Upper lobe of right lung (tissue), 1 donor: ENCODE results near the gene PALM. TPM values are rescaled to one million over a fixed set of nuclear protein-coding genes. Genes with fewer than 3 reads are reported as not detected.
A peak's percentile ranks its signal among the peaks of the same experiment; 100 is the strongest.

Source experiments
- ATAC-seq: fragments of 200-7000 bp; cut with Tn5 transposase; one replicate; pipeline ENCODE4 v1.9.1; 2020; ENCODE audit warnings: mild to moderate bottlenecking, moderate library complexity
- DNase-seq: peaks from one replicate; pipeline ENCODE4 v3.0.0-alpha.2; 2020
- H3K27ac ChIP-seq: fragments of 200-600 bp; one replicate; pipeline ENCODE4 v1.8.0; 2022
- H3K27me3 ChIP-seq: fragments of 200-600 bp; one replicate; pipeline ENCODE4 v1.8.0; 2022; ENCODE audit warnings: mild to moderate bottlenecking
- H3K36me3 ChIP-seq: fragments of 200-600 bp; one replicate; pipeline ENCODE4 v1.8.0; 2022
- H3K4me1 ChIP-seq: fragments of 200-600 bp; one replicate; pipeline ENCODE4 v1.8.0; 2022
- H3K4me3 ChIP-seq: fragments of 200-600 bp; one replicate; pipeline ENCODE4 v1.8.0; 2022; ENCODE audit warnings: mild to moderate bottlenecking
- H3K9me3 ChIP-seq: fragments of 200-600 bp; one replicate; pipeline ENCODE4 v1.8.0; 2022
- intact Hi-C: fragments of 100-400 bp; cut with DNase I; formaldehyde crosslinking; loops from one replicate; pipeline ENCODE4 v1.11.0; 2022
- total RNA-seq: library from RNA; stranded (reverse); fragmentation: NEBNext Ultra II Directional; extraction: Animal tissue kit (Norgen Biotek cat#: 25700); gene quantifications from one replicate; pipeline ENCODE4 v1.2.1, GENCODE V29; 2021
- TF ChIP-seq, protein P1 (sequence below): fragments of 200-600 bp; IDR thresholded peaks from one replicate; pipeline ENCODE4 v1.8.0; 2022; ENCODE audit warnings: antibody characterized with exemption
- donor health status: DM: no; HTN: yes; CAD: no; lungs with severe emphysema.

PALM gene
- total RNA-seq, 1 donor from 2014 or later: 56.9 TPM

DNA sequence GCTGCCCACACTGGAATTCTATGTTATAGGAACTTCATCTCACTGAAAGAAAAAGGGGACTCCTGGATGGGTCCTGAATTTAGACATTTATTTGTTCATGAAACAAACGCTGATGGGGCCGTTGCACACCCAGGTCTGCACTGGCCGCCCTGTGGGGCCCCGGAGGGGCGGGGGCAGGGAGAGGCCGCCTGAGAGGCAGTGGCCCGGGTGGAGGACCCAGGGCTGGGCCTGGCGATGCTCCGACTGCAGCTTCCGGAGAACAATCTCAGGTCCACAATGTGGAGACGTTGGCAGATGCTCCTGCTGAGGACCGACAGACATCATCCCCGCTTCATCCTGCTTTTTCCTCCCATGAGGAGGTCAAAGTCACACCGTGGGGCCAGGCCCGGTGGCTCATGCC lies 72.2 kb downstream of the PALM start:
- H3K27me3 ChIP-seq: no peaks in the 10 kb centered on the region
- DNase-seq: no peak
- intact Hi-C loops: no loop called here

DNA sequence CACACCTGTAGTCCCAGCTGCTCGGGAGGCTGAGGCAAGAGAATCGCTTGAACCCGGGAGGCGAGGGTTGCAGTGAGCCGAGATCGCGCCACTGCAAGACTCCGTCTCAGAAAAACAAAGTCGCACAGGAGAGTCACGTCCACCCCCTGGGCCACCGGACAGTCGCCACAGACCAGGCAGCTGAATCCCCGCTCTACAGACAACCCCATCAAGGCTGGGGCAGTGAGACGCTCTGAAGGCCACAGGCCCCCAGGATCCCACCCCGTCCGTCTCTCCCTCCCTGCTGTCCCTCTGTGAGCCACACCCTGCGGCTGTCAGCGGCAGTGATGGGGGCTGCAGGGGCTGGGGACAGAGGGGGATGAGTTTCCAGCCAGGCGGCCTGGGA lies 73.1 kb downstream of the PALM start:
- ATAC-seq (no peak), DNase-seq (no peak)
- Histone ChIP-seq H3K27me3 (no peaks in the 10 kb centered on the region), H3K36me3 (no peaks in the 10 kb centered on the region), H3K9me3 (no peaks in the 10 kb centered on the region), H3K4me1 (peaks cover 24% of the 10 kb centered on the region), H3K4me3 (peak overlapping the region; percentile 46), H3K27ac (peak overlapping the region; percentile 84)
- TF ChIP-seq, protein P1, sequence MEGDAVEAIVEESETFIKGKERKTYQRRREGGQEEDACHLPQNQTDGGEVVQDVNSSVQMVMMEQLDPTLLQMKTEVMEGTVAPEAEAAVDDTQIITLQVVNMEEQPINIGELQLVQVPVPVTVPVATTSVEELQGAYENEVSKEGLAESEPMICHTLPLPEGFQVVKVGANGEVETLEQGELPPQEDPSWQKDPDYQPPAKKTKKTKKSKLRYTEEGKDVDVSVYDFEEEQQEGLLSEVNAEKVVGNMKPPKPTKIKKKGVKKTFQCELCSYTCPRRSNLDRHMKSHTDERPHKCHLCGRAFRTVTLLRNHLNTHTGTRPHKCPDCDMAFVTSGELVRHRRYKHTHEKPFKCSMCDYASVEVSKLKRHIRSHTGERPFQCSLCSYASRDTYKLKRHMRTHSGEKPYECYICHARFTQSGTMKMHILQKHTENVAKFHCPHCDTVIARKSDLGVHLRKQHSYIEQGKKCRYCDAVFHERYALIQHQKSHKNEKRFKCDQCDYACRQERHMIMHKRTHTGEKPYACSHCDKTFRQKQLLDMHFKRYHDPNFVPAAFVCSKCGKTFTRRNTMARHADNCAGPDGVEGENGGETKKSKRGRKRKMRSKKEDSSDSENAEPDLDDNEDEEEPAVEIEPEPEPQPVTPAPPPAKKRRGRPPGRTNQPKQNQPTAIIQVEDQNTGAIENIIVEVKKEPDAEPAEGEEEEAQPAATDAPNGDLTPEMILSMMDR: no peak
- intact Hi-C loops: no loop called here

More for the DNA sequence above, 72.2 kb downstream of the PALM start:
- H3K36me3 ChIP-seq: no peaks in the 10 kb centered on the region
- no peak overlapping the region for H3K4me3 ChIP-seq
- H3K4me1 ChIP-seq: peaks cover 24% of the 10 kb centered on the region
- no peak for ATAC-seq
- peak overlapping the region; percentile 30 for H3K27ac ChIP-seq
- TF ChIP-seq, protein P1: no peak
- H3K9me3 ChIP-seq: no peaks in the 10 kb centered on the region

DNA sequence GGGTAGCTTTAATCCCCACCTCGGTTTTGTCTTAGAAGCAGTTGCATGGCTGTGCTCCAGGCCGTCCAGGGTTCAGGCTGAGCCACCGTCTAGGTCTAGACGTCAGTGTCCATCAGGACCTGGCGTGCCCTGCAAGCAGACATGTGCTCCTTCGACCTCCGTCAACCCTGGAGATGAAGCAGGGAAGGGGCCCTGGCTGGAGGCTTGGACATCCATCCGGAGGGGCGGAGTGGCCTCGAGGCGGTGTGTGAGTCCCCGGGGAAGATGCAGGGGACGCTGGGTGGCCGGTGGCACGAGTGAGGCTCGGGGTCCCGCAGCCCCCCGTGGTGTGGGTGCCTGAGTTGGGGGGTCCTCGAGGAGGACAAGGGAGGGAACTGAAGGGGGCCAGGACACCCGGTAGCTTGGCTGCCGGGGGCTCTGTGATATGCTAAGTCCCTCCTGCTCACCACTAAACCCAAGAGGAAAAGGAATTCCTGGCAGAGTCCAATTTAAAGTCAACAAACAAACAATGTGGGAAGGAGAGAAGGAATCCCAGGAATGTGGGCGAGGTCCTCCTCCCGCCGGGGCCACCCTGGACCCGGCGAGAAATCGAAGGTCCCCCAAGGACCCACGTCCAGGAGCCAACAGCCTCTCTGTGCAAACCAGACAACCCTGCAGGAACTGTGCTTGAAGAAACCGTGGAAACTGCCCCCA lies 73.6 kb downstream of the PALM start:
- Histone ChIP-seq H3K36me3 (no peaks in the 10 kb centered on the region), H3K9me3 (no peaks in the 10 kb centered on the region), H3K4me3 (peak overlapping the region; percentile 46), H3K4me1 (peaks cover 24% of the 10 kb centered on the region), H3K27me3 (no peaks in the 10 kb centered on the region), H3K27ac (peak overlapping the region; percentile 84)
- ATAC-seq (peak; percentile 72), DNase-seq (no peak)
- intact Hi-C loops: no loop called here
- TF ChIP-seq, protein P1: no peak

DNA sequence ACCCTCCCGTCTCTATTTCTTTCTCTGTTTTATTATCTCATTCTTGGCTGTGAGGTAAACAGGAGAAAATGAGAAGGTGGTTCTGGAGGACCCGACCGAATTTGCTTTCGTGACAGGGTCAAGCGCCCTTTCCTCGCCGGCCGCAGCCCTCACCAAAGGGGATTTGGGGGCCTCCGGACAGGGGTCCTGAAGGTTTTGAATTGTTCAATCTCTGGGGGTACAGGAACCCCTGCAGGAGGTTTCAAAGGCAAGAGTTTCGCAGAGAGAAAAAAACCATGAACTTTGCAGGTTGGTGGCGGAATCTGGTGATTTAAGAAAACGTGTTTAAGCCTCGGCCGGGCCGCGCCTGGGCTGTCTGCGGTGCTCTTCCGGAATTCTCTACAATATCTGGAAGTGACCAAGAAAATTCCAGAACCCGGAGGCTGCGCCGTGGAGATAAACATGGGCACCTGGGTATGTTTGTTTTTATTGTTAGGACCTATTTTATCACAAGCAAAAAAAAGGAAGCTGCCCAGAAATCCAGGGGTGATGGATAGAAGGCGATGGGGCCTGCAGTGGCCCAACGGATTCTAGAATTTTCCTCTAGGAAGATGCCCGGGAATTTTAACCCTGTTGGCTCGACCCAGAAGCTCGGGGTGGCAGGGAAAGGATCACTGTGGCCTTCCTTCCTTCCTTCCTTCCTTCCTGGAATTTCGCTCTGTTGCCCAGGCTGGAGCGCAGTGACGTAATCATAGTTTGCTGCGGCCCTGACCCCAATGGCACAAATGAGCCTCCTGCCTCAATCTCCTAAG lies 74.3 kb downstream of the PALM start:
- H3K27me3 ChIP-seq: no peaks in the 10 kb centered on the region
- H3K27ac ChIP-seq: peak overlapping the region; percentile 84
- TF ChIP-seq, protein P1: no peak
- H3K4me3 ChIP-seq: peak overlapping the region; percentile 46
- DNase-seq: no peak
- no peaks in the 10 kb centered on the region for H3K9me3 ChIP-seq
- H3K4me1 ChIP-seq: peaks cover 24% of the 10 kb centered on the region
- ATAC-seq: peak; percentile 44
- no peaks in the 10 kb centered on the region for H3K36me3 ChIP-seq
- intact Hi-C loops: no loop called here

DNA sequence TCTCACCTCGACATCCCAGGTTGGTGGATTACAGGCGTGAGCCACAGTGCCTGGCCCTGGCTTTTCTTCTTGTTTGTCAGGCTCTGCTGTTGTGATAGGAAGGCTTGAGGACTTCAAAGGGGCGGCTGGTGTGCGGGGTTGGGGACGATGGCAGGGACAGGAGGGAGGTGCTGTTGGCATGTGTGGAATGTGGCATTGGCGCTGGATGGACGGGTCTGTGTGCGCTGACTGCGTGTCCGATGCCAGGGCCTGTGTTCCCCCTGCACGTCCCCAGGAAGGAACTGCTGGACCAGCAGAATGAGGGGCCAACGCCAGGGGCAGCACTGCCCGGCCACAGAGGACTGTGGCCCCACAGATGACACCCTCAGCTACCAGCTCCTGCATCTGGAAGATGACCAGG lies 75.8 kb downstream of the PALM start:
- TF ChIP-seq, protein P1: no peak
- peak overlapping the region; percentile 46 for H3K4me3 ChIP-seq
- no peaks in the 10 kb centered on the region for H3K27me3 ChIP-seq
- H3K9me3 ChIP-seq: no peaks in the 10 kb centered on the region
- peak overlapping the region; percentile 84 for H3K27ac ChIP-seq
- intact Hi-C loops: no loop called here
- peaks cover 31% of the 10 kb centered on the region for H3K4me1 ChIP-seq
- ATAC-seq (peak; percentile 72), DNase-seq (no peak)
- no peaks in the 10 kb centered on the region for H3K36me3 ChIP-seq
